Measurements from ENCODE around the gene ALDH7A1.

DNA sequence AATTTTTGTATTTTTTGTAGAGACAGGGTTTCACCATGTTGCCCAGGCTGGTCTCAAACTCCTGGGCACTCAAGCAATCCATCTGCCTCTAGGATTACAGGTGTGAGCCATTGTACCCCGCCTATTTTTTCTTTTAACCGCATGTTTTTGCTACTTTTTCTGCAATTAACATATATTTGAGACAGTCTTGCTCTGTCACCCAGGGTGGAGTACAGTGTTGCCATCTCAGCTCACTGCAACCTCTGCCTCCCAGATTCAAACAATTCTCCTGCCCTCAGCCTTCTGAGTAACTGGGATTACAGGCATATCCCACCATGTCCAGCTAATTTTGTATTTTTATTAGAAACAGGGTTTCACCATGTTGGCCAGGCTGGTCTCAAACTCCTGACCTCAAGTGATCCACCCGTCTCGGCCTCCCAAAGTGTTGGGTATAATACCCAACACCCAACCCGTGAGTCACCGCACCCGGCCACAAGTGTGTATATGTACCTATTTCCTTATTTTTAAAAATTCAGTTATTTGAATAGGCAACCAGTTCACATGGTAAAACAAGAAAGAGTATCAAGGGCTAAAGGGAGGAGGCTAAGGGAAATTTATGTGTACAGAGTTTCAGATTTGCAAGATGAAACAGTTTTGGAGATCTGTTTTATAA, 19.0 kb upstream of the ALDH7A1 start:
- TF ChIP-seq, protein P1, sequence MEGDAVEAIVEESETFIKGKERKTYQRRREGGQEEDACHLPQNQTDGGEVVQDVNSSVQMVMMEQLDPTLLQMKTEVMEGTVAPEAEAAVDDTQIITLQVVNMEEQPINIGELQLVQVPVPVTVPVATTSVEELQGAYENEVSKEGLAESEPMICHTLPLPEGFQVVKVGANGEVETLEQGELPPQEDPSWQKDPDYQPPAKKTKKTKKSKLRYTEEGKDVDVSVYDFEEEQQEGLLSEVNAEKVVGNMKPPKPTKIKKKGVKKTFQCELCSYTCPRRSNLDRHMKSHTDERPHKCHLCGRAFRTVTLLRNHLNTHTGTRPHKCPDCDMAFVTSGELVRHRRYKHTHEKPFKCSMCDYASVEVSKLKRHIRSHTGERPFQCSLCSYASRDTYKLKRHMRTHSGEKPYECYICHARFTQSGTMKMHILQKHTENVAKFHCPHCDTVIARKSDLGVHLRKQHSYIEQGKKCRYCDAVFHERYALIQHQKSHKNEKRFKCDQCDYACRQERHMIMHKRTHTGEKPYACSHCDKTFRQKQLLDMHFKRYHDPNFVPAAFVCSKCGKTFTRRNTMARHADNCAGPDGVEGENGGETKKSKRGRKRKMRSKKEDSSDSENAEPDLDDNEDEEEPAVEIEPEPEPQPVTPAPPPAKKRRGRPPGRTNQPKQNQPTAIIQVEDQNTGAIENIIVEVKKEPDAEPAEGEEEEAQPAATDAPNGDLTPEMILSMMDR (IDR thresholded peaks at IDR 0.05), result no peak
- TF ChIP-seq EZH2phosphoT487 (IDR thresholded peaks at IDR 0.05) (no peak), EZH2 (IDR thresholded peaks at IDR 0.05) (no peak)

All from neural progenitor cell (in vitro differentiated cells).